Right lobe of liver (tissue), 6 donors: ENCODE results near the gene RBBP5. TPM values are rescaled to one million over a fixed set of nuclear protein-coding genes. Genes with fewer than 3 reads are reported as not detected.

Experiments used
- ATAC-seq, 4 donors: fragments of 200-7000 bp; cut with Tn5 transposase; one replicate each; pipeline ENCODE4 v1.9.1; 2020; ENCODE audit warnings: mild to moderate bottlenecking in 4 of 4, moderate library complexity in 4 of 4
- DNase-seq, 3 donors: peaks; one replicate each; pipeline ENCODE4 v3.0.0-alpha.2; 2020
- H3K27ac ChIP-seq, 3 donors: fragments of 200-600 bp; one replicate each; pipeline ENCODE4 v1.8.0; 2022
- H3K27me3 ChIP-seq, 2 donors: fragments of 200-600 bp; one replicate each; pipeline ENCODE4 v1.8.0; 2022
- H3K36me3 ChIP-seq, 4 donors: fragments of 200-600 bp; sonication (generic) in 1 of 4; one replicate each; pipeline versions ENCODE4 v1.5.1 to v1.8.0; 2017 to 2022; ENCODE audit warnings: control low read depth in 1 of 4
- H3K4me1 ChIP-seq, 4 donors: fragments of 200-600 bp; sonication (generic) in 1 of 4; one replicate each; pipeline versions ENCODE4 v1.5.1 to v1.8.0; 2017 to 2022; ENCODE audit warnings: control low read depth in 1 of 4
- H3K4me3 ChIP-seq, 3 donors: fragments of 200-600 bp; one replicate each; pipeline ENCODE4 v1.8.0; 2022
- H3K9me3 ChIP-seq, 4 donors: fragments of 200-600 bp; sonication (generic) in 1 of 4; one replicate each; pipeline versions ENCODE4 v1.5.1 to v1.8.0; 2017 to 2022; ENCODE audit warnings: control low read depth in 1 of 4
- CTCF ChIP-seq, 4 donors: fragments of 200-600 bp in 3 of 4; fragments of 450-650 bp in 1 of 4; IDR thresholded peaks; one replicate each; pipeline versions ENCODE4 v1.5.1 to v1.8.0; 2016 to 2022; ENCODE audit warnings: antibody characterized with exemption in 4 of 4, mild to moderate bottlenecking in 2 of 4
- POLR2A ChIP-seq: fragments of 450-650 bp; IDR thresholded peaks from one replicate; pipeline ENCODE4 v1.6.1; 2017; ENCODE audit warnings: antibody characterized with exemption, mild to moderate bottlenecking
- WGBS: methylation state at CpG from one replicate; pipeline ENCODE4 v1.1.6; 2018; ENCODE audit warnings: low coverage, low lambda C conversion rate; ENCODE audit not compliant: insufficient coverage; ENCODE audit errors: missing lambda C conversion rate; 5-methylcytosine and 5-hydroxymethylcytosine counted together
- intact Hi-C, 2 donors: fragments of 100-400 bp; cut with DNase I; formaldehyde crosslinking; loops; one replicate each; pipeline versions ENCODE4 v1.11.2 to v1.14.1; 2022
- total RNA-seq, 6 experiments: library from RNA; depleted of rRNA in 2 of 6; stranded (reverse); fragments of >200 nt in 2 of 6; fragmentation: NEBNext Ultra II Directional in 3 of 6; extraction: Animal tissue kit (Norgen Biotek cat#: 25700) in 3 of 6; gene quantifications; one replicate each; pipeline versions ENCODE4 v1.1.0 to v1.2.4, GENCODE V29; 2016 to 2023
- donor health status: DM: no; HTN: yes; CAD: no.
- donor health status: DM: no; HTN: no; CAD: no.
- donor health status: DM: no; HTN: no; CAD: no.
- donor health status: DM: no; HTN: yes; CAD: no.
- donor health status: DM: no; HTN: yes; CAD: no.

Gene RBBP5
- total RNA-seq, 6 experiments from 2014 or later, result 8.7 to 12.3 (median 10.0) TPM

- DNase-seq, result no peak
- ATAC-seq, result no peak
- no peak for TF ChIP-seq POLR2A
- TF ChIP-seq CTCF (IDR thresholded peaks at IDR 0.05), result no peak
- no peaks in the 10 kb centered on the region for H3K4me1 ChIP-seq
- H3K36me3 ChIP-seq, result peaks cover 0 to 8% (median 0%) of the 10 kb centered on the region in 4 donors
- intact Hi-C loops, result no loop called here
- no peaks in the 10 kb centered on the region for H3K9me3 ChIP-seq
- no peaks in the 10 kb centered on the region for H3K27me3 ChIP-seq
- no peak overlapping the region for H3K4me3 ChIP-seq
- H3K27ac ChIP-seq, result no peak overlapping the region
- 85% methylated on average over 1 of the region's 1 CpG for WGBS
These were observed 22.4 kb upstream of the RBBP5 start for GRCh38 chr1:205144046-205144720.

- no peaks in the 10 kb centered on the region for H3K9me3 ChIP-seq
- ATAC-seq (peak; percentile 8 to 26 (median 25)), DNase-seq (no peak)
- TF ChIP-seq CTCF (IDR thresholded peaks at IDR 0.05) (no peak), POLR2A (no peak)
- H3K4me3 ChIP-seq, result no peak overlapping the region
- intact Hi-C loops, result no loop called here
- H3K27me3 ChIP-seq, result no peaks in the 10 kb centered on the region
- WGBS, result 25% methylated on average over 2 of the region's 2 CpGs
- H3K27ac ChIP-seq, result no peak overlapping the region
- H3K36me3 ChIP-seq, result peaks cover 0 to 2% (median 0%) of the 10 kb centered on the region in 4 donors
- H3K4me1 ChIP-seq, result no peaks in the 10 kb centered on the region
These were observed 20.3 kb upstream of the RBBP5 start for GRCh38 chr1:205142102-205142469.

GRCh38 chr1:205141236-205142101 is 19.7 kb upstream of the RBBP5 start:
- peak; percentile 56 to 73 (median 65) for DNase-seq
- no peak overlapping the region for H3K27ac ChIP-seq
- H3K9me3 ChIP-seq, result no peaks in the 10 kb centered on the region
- ATAC-seq, result peak; percentile 93 to 95 (median 94)
- intact Hi-C loops, result no loop called here
- no peaks in the 10 kb centered on the region for H3K36me3 ChIP-seq
- TF ChIP-seq CTCF (IDR thresholded peaks at IDR 0.05) (peak; percentile 68 to 90 (median 78)), POLR2A (no peak)
- H3K4me1 ChIP-seq, result no peaks in the 10 kb centered on the region
- WGBS, result 13% methylated on average over 12 of the region's 12 CpGs
- H3K4me3 ChIP-seq, result no peak overlapping the region
- no peaks in the 10 kb centered on the region for H3K27me3 ChIP-seq

GRCh38 chr1:205140113-205140512 is 18.3 kb upstream of the RBBP5 start:
- 95% methylated on average over 4 of the region's 4 CpGs for WGBS
- intact Hi-C loops, result no loop called here

More at GRCh38 chr1:205140113-205140512, 18.3 kb upstream of the RBBP5 start:
- no peak overlapping the region for H3K4me3 ChIP-seq
- no peaks in the 10 kb centered on the region for H3K4me1 ChIP-seq
- H3K27ac ChIP-seq, result no peak overlapping the region
- no peaks in the 10 kb centered on the region for H3K9me3 ChIP-seq
- H3K36me3 ChIP-seq, result no peaks in the 10 kb centered on the region
- H3K27me3 ChIP-seq, result no peaks in the 10 kb centered on the region
- no peak for DNase-seq
- TF ChIP-seq CTCF (IDR thresholded peaks at IDR 0.05) (no peak), POLR2A (no peak)
- ATAC-seq, result no peak
